Measurements from ENCODE around the gene ZNF23.
A peak's percentile ranks its signal among the peaks of the same experiment; 100 is the strongest.

Gene ZNF23

DNA sequence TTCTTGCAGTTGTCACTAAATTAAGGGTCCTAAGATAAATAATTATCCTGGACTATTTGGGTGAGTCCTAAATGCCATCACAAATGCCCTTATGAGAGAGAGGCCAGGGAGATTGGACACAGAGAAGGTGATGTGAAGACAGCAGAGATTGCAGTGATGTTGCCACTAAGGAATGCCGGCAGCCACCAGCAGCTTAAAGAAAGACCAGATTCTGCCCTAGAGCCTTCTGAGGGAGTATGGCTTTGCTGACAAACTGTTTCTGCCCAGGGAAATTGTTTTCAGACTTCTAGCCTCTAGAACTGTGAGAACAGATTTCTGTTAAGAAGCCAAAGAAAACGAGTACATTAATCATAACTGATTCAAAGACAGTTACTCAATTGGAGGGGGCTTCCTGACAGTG lies 10.0 kb upstream of the ZNF23 start:
- TF ChIP-seq, protein P1, sequence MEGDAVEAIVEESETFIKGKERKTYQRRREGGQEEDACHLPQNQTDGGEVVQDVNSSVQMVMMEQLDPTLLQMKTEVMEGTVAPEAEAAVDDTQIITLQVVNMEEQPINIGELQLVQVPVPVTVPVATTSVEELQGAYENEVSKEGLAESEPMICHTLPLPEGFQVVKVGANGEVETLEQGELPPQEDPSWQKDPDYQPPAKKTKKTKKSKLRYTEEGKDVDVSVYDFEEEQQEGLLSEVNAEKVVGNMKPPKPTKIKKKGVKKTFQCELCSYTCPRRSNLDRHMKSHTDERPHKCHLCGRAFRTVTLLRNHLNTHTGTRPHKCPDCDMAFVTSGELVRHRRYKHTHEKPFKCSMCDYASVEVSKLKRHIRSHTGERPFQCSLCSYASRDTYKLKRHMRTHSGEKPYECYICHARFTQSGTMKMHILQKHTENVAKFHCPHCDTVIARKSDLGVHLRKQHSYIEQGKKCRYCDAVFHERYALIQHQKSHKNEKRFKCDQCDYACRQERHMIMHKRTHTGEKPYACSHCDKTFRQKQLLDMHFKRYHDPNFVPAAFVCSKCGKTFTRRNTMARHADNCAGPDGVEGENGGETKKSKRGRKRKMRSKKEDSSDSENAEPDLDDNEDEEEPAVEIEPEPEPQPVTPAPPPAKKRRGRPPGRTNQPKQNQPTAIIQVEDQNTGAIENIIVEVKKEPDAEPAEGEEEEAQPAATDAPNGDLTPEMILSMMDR (IDR thresholded peaks at IDR 0.05; ENCODE audit: low read depth, low read length) = no peak
- no peak for DNase-seq (ENCODE audit: extremely low read depth, low read depth)

DNA sequence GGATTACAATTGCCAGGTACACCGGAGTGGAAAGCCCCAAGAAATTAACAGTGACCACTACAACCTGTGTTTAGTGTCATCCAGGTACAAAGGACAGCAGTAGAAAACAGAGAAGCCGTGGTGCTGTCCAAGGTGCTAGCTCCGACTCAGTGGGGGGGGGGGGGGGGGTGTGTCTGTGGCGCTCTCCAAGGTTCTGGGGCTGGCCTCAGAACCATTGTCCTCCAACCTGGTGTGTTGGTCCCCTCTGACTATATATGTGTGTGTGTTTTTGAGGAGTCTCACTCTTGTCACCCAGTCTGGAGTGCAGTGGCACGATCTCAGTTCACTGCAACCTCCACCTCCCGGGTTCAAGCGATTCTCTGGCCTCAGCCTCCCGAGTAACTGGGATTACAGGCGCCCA lies 5.8 kb upstream of the ZNF23 start:
- TF ChIP-seq, protein P1 (IDR thresholded peaks at IDR 0.05; ENCODE audit: low read depth, low read length) = no peak
- no peak for DNase-seq (ENCODE audit: extremely low read depth, low read depth)

DNA sequence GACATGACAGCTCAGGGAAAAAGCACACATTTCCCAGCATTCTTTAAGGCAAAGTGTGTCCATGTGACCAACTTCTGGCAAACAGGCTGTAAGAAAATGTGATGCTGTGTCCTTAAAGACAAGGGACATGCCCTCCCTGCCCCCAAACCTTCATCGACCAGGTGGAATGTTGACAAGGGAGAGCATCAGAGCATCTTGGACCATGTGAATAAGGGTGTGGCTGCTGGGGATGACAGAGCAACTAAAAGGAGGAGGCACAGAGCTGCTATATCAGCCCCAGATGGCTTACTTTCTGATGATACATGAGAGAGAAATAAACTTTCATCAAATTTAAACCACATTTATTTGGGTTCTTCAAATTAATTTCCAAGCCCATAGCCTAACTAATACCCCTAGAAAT lies 2.2 kb upstream of the ZNF23 start:
- DNase-seq (ENCODE audit: extremely low read depth, low read depth) = no peak
- TF ChIP-seq, protein P1 (IDR thresholded peaks at IDR 0.05; ENCODE audit: low read depth, low read length) = no peak

DNA sequence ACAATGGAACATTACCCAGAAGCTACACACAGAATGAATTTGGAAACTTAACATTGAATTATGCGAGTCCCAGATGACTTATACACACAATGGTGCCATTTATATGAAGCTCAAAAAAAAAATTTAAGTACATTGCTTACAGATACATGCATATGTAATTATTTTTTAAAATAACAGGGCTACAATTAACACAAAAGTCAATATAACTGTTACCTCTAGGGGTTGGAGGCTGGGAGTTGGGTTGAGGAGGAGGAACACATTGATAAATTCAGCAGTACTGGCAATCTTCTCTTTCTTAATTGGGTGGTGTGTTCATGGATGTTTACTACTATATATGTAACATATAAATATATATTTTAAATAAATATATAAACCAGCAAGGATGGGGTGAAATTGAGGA lies 1.1 kb downstream of the ZNF23 start:
- DNase-seq (ENCODE audit: extremely low read depth, low read depth) = no peak
- TF ChIP-seq, protein P1 (IDR thresholded peaks at IDR 0.05; ENCODE audit: low read depth, low read length) = no peak

DNA sequence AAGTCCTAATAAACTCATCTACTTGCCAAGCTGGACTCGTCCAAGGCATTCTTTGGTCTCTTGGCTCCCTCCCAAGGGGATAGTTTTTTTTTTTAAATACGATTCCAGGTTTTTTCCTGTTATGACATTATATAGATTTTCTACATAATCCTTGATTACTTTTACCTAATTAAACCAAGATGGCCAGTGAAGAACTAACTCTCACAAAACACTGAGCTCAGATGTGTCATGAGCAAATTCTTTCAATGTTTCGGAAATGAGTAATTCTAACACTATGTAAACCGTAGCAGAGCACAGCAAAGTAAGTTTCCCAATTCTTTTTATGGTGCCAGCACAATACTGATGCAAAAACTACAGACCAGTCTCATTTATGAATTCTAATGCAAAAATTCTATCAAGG lies 1.8 kb downstream of the ZNF23 start:
- DNase-seq (ENCODE audit: extremely low read depth, low read depth) = peak; percentile 75
- TF ChIP-seq, protein P1 (IDR thresholded peaks at IDR 0.05; ENCODE audit: low read depth, low read length) = no peak

DNA sequence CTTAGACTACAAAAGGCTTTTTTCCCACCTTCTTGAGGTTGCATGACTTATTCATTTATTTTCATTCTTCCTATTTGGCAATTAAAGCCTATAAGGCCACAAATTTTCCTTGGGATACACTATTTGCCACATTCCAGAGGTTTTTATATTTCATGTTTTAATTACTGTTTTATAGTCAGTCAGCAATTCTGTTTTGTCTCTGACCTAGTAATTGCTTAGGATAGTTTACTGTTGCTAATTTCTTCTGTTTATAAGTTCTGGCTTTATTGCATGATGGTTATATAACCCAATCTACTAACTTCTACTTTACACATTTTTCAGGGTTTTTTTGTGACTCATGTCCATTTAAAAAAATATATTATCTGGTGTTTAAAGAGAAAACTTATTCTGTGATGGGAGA lies 2.5 kb downstream of the ZNF23 start:
- TF ChIP-seq, protein P1 (IDR thresholded peaks at IDR 0.05; ENCODE audit: low read depth, low read length) = no peak
- DNase-seq (ENCODE audit: extremely low read depth, low read depth) = no peak

DNA sequence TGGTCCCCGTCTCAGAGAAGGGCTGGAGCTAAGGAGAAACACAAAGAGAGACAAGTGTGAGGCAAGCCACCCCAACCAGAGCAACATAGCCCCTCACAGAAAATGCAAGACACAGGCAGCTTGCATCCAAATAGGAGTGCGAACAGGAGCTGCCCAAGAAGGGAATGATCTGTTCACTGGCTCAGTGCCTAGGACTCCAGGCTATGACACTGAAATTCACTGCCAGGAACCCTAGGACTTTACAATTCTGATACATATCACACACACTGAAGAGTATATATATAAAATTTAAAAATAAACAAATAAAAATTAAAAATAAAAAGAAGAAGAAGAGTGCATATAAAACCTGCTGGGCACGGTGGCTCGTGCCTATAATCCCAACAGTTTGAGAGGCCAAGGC lies 5.2 kb downstream of the ZNF23 start:
- TF ChIP-seq, protein P1 (IDR thresholded peaks at IDR 0.05; ENCODE audit: low read depth, low read length) = no peak
- no peak for DNase-seq (ENCODE audit: extremely low read depth, low read depth)
